HCEC 1CT (cell line): ENCODE results near the gene RAD1.
"Not testable (repeated sequence)": the region's sequence is repeated elsewhere in the genome, so short reads cannot be mapped to it uniquely, and the experiment has no call there.

Experiments used
- DNase-seq: peaks from one replicate; pipeline ENCODE4 v3.0.0-alpha.2; 2017

RAD1 gene, protein sequence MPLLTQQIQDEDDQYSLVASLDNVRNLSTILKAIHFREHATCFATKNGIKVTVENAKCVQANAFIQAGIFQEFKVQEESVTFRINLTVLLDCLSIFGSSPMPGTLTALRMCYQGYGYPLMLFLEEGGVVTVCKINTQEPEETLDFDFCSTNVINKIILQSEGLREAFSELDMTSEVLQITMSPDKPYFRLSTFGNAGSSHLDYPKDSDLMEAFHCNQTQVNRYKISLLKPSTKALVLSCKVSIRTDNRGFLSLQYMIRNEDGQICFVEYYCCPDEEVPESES

DNA sequence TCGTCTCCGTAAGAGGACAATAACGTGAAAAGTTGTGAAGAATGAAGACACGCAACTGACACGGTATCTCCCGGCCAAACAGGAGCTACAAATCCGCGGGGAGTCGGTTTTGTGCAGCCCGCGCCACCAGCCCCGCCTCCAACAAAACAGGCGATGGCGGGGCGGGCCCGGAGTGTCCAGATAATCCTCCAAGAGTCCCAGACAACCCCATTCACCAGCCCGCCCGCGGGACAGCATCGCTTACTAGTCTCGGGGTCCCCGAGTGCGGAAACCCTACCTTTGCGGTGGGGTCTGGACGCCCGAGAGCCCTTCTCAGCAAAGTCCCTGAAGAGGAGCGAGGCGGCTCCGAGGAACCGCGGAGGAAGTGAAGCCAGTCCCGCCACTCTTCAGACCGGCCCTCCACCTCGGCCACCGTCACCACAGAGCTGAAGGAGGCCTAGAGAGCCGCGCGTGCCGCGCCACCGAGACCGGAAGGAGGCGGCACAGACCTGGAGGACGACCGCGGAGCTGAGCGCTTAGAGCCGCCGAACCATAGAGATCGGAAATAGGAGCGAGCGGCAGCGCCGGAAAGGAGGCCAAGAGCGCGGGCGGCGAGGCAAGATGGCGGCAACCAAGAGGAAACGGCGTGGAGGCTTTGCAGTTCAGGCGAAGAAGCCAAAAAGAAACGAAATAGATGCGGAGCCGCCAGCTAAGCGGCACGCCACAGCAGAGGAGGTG, at the start of gene RAD1, which contains the start of gene BRIX1:
TSS of gene RAD1 (minus strand) at position 366 of the 717 bp plus-strand sequence. CDS start 612 bp downstream, outside the sequence.
TSS of gene BRIX1 (plus strand) at position 573 of the 717 bp plus-strand sequence. CDS start at position 601, 28 bp downstream.
- peak; percentile 99 for DNase-seq

DNA sequence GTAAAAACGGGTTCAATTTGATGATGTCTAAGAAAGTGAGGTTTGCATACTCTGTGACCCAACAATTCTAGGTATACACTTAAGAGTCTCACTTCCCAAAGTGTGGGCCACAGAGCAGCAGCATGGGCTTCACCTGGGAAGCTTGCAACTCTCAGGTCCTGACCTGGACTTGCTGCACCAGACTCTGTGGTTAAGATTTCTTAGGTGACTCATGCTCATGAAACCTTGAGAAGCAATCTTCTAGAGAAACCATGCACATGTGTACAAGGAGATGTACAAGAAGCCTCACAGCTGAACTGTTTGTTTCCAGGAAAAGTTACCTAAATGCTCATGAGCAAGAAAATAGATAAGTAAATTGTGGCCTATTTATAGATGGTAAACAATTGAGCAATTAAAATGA, 44.0 kb upstream of the RAD1 start:
- peak; percentile 50 for DNase-seq

DNA sequence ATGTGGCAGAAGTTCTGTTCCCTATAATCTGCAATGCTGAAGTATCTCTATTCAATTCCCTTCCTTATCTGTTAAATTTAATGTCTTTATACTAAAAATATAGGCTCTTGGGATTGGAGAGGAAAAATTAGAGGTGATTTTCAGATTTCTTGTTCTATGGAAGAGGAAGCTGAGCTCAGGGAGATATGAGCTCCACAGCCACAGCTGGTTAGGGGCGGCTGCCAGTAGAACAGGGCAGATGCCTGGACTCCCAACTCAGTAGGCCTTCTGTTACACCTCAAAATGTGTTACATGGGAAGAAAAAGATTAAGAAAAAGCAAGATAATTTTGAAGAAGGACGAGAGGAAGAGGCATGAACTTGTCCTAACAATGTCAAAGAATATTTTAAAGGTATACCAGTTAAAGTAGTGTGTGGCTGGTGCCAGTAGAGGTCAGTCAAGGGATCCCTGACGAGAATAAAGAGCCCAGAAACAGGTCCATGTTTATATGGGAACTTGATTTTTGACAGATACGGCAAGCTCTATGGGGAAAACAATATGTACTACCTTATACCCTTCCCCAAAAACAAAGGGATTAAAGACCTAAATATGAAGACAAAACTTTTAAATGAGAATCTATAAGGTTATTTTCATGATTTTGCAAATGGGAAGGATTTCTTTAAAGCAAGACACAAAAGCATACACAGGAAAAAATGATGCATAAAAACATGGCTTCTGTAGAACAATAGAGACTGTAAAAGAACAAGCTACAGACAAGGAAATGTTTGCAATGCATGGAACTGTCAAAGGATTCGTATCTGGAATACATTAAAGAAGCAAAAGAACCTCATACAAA, 42.8 kb upstream of the RAD1 start:
- DNase-seq: peak; percentile 39

DNA sequence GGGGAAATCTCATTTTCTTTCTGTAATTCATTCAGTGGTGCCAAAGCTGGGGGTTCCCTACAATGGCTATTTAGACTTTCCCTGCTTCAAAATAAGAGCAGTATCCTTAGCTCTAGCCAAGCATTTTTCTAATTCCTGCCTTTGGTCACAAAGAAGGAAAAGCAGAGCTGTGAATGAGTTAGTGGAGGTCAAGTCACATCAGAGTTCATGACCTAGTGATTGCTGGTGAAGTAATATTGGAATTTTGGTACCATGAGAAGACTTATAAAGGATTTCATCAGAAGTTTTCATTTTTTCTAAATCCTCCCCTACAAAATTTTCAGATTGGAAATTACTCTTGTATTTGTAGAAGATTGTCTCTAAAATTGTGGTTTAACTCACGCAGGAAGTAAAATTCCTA, 42.0 kb upstream of the RAD1 start:
- no peak for DNase-seq

DNA sequence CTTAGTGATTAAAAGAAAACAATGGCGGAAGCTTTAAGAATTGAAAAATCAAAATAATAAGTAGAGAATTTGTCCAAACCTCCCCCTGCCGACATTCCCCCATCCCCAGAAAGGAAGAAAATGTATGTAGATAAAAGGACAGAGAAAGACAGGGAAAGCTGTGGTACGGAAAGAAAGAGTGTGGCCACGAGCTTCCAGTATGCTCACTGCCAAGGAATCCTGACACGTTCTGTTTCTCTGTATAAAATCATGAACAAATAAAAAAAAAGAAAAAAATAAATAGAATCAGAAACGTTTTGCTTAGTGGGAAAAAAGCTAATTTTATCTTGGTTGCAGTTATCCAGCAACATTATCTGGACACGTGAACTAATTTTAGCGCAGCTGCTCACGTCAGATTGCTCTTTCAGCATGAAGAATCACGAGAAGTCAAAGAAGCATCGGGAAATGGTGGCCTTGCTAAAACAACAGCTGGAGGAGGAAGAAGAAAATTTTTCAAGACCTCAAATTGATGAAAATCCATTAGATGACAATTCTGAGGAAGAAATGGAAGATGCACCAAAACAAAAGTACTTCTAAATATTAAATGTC, 29.2 kb upstream of the RAD1 start:
- DNase-seq: no peak

DNA sequence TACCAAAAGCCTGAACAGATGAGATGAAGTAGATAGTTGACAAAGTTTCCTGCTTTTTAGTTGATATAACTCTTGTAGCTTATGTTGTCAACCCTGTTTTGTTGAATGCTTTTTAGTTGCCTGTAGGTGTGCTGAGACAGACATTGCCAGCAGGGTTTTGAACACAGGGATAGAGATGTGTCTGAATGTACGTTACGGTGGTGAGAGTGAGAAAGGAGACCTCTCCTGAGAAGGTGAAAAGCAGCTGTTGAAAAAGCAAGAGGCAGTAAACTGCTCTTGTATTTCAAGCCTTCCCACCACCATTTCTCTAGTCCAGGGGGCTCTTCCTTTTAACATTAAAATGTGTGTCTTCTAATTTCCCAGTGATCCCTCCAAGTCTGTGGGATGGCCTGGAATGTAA, 28.7 kb upstream of the RAD1 start:
- DNase-seq: no peak

DNA sequence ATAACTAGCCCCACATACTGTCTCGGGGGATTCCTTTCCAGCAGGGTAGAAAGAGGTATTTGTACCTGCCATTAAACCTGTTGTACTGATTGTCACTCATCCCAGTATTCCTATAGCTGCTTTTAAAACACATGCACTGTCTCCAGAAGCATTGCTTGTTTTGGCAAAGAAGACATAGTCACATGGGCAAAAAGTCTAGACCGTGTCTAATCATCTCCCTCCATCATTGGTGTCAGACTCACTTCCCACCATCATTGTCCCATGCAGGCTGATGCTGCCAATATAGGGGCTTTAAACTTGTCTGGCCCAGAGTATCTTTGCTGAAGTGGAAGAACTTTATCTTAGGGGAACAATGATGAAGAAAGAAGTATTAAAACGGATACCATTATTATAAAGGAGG, 26.6 kb upstream of the RAD1 start:
- no peak for DNase-seq

DNA sequence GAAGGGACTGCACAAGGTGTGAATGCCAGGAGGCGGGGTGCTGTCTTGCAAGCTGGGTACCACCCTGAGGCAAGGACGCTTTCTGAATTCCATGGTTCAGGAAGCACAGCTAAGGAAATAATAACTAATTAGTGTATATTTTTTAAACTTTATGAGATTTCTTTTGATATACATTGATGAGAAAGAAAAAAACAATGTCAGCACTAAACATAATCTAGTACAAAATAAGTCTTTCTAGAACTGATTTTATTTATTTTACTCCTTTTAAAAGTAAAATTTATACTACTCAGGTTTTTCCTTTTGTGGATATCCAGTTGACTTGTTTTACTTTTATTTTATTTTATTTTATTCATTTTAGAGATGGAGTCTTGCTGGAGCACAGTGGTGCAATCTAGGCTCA, 17.6 kb upstream of the RAD1 start:
- no peak for DNase-seq

DNA sequence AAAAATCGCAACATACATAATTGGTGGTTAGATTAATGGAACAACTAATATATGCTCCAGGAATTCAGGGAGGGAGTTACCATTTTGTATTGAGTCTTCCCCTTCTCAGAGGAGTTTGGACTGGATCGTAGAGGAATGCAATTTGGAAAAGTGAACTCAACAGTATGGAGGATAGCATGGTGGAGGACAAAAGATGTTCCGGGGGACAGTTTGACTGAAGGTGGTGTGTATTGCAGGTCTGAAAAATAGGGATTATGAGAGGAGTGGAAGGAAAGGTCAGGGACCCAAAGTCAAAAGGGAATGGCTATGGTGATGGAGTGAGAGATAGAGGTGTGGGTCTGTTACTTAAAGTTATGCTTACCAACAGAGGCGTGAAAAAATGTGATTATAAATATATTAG, 15.6 kb upstream of the RAD1 start:
- DNase-seq: no peak

DNA sequence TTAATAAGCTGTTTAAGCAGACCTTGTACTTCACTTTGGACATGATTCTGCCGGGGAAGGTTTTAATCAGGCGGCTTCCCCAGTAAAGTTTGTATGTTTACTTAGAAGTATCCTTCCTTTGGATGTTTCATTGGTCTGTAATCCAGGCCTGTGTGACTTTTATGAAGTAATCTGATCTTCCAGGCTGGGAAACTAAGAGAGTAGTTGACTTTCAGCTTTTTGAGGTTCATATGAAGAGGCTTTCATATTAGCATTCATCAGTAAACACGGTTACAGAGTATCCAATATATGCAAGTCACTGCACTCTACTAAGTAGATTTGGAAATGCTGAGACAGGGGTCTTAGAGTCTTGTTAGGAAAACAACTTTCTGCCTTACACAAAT, 15.1 kb upstream of the RAD1 start:
- DNase-seq: peak; percentile 65

DNA sequence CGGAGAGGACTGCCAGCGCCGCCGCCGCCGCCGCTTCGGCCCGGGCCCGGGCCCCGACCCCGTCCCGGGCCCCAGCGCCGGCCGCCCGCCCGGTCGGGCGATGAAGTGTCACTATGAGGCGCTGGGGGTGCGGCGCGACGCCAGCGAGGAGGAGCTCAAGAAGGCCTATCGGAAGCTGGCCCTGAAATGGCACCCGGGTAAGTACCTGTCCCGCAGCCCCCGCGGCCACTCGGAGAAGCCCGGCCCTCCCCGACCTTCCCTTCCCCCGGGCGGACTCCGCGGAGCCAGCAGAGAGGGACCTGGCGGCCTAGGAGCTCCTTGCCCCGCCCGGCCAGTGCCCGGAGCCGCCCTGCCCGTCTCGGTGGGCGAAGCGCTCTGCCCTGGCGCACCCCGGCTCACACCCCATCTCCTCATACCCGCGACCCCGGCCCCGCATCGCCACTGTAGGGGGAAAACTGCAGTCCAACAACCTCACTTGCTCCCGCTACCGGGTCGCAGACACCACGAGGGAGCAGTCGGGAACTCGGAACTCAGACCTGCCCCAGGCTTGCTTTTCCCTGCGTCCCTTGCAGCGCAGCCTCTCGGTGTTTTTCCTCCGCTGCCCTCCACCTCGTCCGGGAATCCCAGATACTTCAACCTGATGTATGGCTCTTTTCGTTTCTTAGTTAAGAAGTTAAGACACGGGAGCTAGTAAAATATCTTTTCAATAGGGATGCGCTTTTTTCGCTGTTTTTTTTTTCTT, 14.6 kb upstream of the RAD1 start:
- DNase-seq: peak; percentile 73

DNA sequence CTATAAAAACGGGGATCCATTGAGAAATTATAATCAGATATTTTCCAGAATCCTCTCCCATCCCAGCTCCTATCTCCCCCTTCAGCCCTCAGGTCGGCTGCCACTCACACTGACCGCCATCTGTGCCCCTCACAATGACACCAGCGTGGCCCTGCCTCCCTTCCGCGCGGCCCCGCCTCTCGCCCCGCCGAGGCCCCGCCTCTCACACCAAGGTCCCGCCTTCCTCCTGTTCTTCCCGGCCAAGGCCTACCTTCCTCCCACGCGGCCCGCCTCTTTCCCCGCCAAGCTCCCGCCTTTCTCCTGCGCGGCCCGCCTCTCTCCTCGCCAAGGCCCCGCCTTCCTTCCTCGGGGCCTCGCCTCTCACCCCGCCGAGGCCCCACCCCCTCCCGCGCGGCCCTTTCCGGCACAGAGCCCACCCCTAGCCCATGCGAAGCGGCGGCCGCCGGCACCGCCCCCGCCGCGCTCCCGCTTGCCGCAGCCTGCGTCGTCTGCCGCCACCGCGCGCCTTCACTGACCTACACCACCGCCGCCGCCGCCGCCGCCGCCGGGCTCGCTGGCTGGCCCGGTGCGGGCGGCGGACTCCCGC, 13.9 kb upstream of the RAD1 start, which contains the start of gene DNAJC21:
TSS of gene DNAJC21 (plus strand) at position 426 of the 586 bp plus-strand sequence. CDS start 261 bp downstream, outside the sequence.
- DNase-seq: peak; percentile 98

DNA sequence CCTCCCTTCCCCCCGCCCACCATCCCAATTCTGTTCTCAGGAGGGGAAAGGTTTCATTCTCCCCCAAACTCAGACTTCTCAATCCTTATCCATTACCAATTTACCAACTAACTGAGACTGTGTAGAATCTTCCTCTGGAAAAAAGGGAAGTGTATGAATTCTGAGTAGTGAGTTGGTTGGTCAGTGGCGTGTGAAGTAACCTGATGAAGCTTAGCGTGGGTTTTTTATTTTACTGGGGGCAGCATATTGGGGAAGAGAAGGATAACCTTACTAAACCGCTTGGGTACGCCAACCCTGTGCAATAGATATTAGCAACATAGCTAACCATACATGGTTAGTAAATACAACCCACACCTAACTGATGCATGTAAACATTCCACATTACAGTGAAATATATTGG, 13.0 kb upstream of the RAD1 start:
- no peak for DNase-seq

DNA sequence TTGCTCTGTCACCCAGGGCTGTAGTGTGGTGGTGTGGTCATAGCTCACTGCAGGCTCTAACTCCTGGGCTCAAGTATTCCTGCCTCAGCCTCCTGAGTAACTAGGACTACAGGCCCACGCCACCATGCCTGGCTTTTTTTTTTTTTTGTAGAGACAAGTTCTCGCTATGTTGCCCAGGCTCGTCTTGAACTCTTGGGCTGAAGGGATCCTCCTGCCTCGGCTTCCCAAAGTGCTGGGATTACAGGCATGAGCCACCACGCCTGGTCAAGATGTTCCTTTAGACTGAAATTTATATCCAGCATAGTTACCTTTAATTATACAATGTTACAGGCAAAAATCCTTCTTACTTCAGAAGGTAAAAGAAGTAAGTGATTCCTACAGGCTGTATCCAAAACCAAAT, 12.5 kb upstream of the RAD1 start:
- no peak for DNase-seq

DNA sequence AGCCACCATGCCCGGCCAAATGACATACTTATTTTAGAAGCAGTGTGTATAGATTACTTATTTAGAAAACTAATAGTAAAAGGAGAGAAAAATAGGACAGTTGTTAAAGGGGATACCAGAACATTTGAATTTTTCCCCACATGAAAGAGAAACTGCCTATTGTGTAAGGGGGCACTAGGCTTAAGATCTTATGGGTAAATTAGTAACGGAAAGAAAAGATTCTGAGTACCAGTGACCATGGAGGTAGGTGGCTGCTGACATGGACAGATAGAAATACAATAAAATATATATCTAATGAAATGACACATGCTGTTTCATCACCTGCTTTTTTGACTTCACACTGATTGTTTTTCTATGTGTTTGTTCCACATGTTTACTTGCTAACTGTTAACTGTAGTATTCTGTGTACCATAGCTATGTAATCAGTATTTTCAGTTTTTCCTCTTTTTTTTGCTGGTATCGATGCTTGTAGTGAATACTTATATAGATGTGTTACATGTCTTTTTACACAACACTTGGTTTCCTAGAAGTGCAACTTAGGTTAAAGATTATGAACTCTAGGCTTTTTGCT, 11.1 kb upstream of the RAD1 start:
- no peak for DNase-seq

DNA sequence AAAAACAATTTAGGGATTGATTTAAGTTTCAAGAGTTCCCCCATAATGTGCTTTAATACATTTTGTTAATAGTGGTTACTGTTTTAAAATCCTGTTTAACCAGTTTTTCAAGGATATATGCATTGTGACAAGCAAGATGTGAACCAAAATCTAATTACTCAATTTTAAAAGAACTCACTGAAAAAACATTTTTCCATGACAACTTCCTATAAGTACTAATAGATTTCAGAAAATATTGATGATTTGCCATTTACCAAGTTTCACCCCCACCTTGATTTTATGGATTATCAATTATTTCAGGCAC, 9.1 kb upstream of the RAD1 start:
- DNase-seq: no peak

DNA sequence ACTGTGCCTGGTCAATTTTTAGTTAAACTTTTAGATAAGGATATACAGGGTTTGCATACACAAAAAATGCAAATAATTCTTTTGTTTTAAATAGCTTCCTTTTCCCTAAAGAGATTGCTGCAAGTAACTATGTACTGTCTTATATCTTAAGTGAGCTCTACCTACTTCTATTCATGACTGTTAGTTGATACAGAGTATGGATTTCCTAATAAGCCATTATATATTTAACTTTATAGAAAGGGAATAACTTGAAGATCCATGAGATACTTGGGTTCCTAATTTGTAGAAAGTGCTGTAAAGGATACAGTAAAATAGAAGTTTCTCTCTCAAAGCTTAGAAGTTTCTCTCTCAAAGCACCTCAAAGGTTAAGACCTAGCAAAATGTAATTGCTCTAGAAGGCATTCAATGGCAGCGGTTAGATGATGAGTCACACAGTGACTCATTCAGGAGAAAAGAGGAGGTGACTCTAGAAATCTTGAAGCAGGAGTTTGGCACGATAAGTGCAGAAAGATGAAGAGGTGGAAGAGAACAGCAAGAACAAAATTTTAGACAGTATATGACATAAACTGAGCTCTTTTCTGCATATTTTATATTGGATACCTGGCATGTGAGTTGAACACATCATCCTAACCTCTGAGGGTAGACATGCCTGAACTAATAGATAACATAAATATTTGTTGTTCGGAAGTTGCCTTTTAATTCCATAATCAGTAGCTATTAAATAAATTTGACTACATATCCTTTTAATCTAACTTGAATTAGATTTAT, 8.6 kb upstream of the RAD1 start:
- DNase-seq: peak; percentile 88

DNA sequence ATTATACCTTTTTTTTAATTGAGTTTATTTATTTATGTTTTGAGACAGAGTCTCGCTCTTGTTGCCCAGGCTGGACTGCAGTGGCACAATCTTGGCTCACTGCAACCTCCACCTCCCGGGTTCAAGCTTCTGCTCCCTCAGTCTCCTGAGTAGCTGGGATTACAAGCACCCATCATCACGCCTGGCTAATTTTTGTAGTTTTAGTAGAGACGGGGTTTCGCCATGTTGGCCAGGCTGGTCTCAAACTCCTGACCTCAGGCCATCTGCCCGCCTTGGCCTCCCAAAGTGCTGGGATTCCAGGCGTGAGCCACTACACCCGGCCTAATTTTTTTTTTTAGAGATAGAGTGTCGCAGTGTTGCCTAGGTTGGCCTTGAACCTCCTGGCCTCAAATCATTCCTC, 8.0 kb upstream of the RAD1 start:
- DNase-seq: not testable (repeated sequence)

DNA sequence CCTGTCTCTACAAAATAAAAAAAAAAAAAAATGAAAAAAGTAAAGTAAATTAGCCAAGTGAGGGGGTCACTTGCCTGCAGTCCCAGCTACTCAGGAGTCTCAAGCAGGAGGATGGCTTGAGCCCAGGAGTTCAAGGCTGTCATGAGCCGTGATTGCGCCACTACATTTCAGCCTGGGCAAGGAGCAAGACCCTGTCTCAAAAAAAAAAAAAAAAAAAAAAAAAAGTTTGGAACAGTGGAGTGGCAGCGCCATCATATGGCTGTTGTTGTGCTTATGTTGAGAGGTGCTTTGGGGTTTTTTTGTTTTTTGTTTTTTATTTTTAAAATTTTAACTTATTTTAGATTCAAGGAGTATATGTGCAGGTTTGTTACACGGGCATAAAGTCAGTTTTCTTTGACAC, 3.8 kb upstream of the RAD1 start:
- DNase-seq: no peak

DNA sequence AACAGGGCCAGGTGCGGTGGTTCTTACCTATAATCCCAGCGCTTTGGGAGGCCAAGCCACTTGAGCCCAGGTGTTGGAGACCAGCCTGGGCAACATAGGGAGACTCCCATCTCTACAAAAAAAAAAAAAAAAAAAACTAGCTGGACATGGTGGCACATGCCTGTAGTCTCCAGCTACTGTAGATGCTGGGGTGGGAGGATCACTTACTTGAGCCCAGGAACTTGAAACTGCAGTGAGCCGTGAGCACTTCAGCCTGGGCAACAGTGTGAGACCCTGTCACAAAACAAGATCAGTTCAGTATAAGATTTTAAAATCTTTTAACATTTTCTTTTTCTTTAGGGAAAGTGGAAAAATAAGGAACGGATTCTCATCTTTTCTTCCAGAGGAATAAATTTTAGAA, 2.7 kb upstream of the RAD1 start:
- no peak for DNase-seq

DNA sequence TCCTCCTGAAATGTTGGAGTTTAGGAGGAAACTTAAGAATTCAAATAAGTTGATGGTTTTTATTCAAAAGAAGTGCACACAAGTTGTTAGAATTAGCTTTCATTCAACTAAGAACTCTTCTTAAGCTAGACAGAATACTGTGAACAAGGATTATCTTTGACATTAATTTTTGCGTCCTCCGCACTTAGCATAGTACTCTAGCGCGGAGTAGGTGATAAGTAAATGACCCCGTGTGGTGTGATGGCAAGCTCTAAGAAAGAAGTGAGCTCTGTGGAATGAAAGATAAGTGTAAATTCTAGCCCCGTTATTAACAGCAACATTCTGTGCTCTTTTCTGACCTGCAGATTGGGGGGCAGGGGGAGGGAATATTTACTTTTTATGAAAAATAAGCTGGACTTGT, 1.2 kb upstream of the RAD1 start:
- DNase-seq: no peak
